HepG2 (cell line): Measurements from ENCODE around the gene LAMA5. TPM values are rescaled to one million over a fixed set of nuclear protein-coding genes. Genes with fewer than 3 reads are reported as not detected.

Experiments used
- ATF1 ChIP-seq: IDR thresholded peaks from 2 replicates; pipeline ENCODE4 v1.6.1; 2016; ENCODE audit warnings: mild to moderate bottlenecking, control low read depth
- ATM ChIP-seq: fragments of 450-650 bp; IDR thresholded peaks from 2 replicates; pipeline ENCODE4 v1.7.1; 2017; ENCODE audit warnings: mild to moderate bottlenecking, borderline replicate concordance
- CEBPB ChIP-seq: IDR thresholded peaks from 2 replicates; pipeline ENCODE4 v1.6.1; 2011; ENCODE audit warnings: low read depth, low read length, improper control_type of control experiment, borderline replicate concordance
- FOXP4 ChIP-seq: sonication (generic); formaldehyde crosslinking; IDR thresholded peaks from 2 replicates; pipeline ENCODE4 v1.4.0; 2020; ENCODE audit warnings: missing genetic modification reagents
- GABPA ChIP-seq, 2 experiments: IDR thresholded peaks; 2 replicates each; pipeline ENCODE4 v1.6.1; 2011 to 2016; ENCODE audit warnings: low read depth in 2 of 2, low read length in 1 of 2, missing biosample characterization in 1 of 2, missing genetic modification characterization in 1 of 2
- GRHL1 ChIP-seq: sonication (generic); formaldehyde crosslinking; conservative IDR thresholded peaks from 2 replicates; pipeline ENCODE4 v1.8.0; 2022; ENCODE audit warnings: missing genetic modification reagents
- JUND ChIP-seq: sonication (generic); formaldehyde crosslinking; IDR thresholded peaks from 2 replicates; pipeline ENCODE4 v1.8.0; 2022; ENCODE audit warnings: mild to moderate bottlenecking, missing genetic modification reagents
- LRRFIP1 ChIP-seq: sonication (generic); formaldehyde crosslinking; conservative IDR thresholded peaks from 2 replicates; pipeline ENCODE4 v1.4.0; 2020; ENCODE audit warnings: missing genetic modification reagents
- PHB2 ChIP-seq: fragments of 450-650 bp; IDR thresholded peaks from 2 replicates; pipeline ENCODE4 v1.6.1; 2018; ENCODE audit not compliant: partially characterized antibody
- PITX1 ChIP-seq: sonication (generic); formaldehyde crosslinking; IDR thresholded peaks from 2 replicates; pipeline ENCODE4 v1.5.1; 2020; ENCODE audit warnings: mild to moderate bottlenecking, missing genetic modification reagents
- POLR2AphosphoS2 ChIP-seq: IDR thresholded peaks from 2 replicates; pipeline ENCODE4 v1.6.1; 2011; ENCODE audit warnings: low read depth, low read length, improper control_type of control experiment
- RXRB ChIP-seq: IDR thresholded peaks from 2 replicates; pipeline ENCODE4 v1.6.1; 2016; ENCODE audit warnings: borderline replicate concordance, missing genetic modification reagents, missing compliant biosample characterization
- TOE1 ChIP-seq: sonication (generic); formaldehyde crosslinking; IDR thresholded peaks from 2 replicates; pipeline ENCODE4 v1.4.0; 2020; ENCODE audit warnings: mild to moderate bottlenecking, missing genetic modification reagents
- ZFP36L1 ChIP-seq: sonication (generic); formaldehyde crosslinking; IDR thresholded peaks from 2 replicates; pipeline ENCODE4 v1.8.0; 2022; ENCODE audit warnings: mild to moderate bottlenecking, missing genetic modification reagents, moderate library complexity
- ZNF3 ChIP-seq: IDR thresholded peaks from 2 replicates; pipeline ENCODE4 v1.7.0; 2017; ENCODE audit warnings: inconsistent platforms
- ZNF552 ChIP-seq: sonication (generic); formaldehyde crosslinking; IDR thresholded peaks from 2 replicates; pipeline ENCODE4 v1.9.0; 2022; ENCODE audit warnings: missing genetic modification reagents, mild to moderate bottlenecking, borderline replicate concordance
- ZNF558 ChIP-seq: sonication (generic); formaldehyde crosslinking; IDR thresholded peaks from 2 replicates; pipeline ENCODE4 v1.9.0; 2022; ENCODE audit warnings: mild to moderate bottlenecking, missing genetic modification reagents, borderline replicate concordance
- polyA plus RNA-seq, 8 experiments: library from polyadenylated mRNA; depleted of rRNA in 3 of 8; stranded (reverse) in 7 of 8; unstranded in 1 of 8; fragments of >200 nt; fragmentation: Illumina TruSeq in 4 of 8; extraction: Trizol in 4 of 8; gene quantifications; 2 replicates each; pipeline versions ENCODE4 v1.2.1 to v1.2.3, GENCODE V29; 2011 to 2016; ENCODE audit warnings: low read depth in 4 of 8, missing spikeins in 1 of 8, mixed read lengths in 1 of 8; ENCODE audit not compliant: insufficient read depth in 1 of 8
- total RNA-seq, 5 experiments: library from RNA; depleted of rRNA; stranded (reverse); fragments of >200 nt; fragmentation: Illumina TruSeq; extraction: Trizol; gene quantifications; 2 replicates each; pipeline ENCODE4 v1.2.3, GENCODE V29; 2016; ENCODE audit warnings: low read depth in 1 of 5
- TF ChIP-seq, protein P1 (sequence below): sonication (generic); formaldehyde crosslinking; IDR thresholded peaks from 2 replicates; pipeline ENCODE4 v1.4.0; 2020; ENCODE audit warnings: mild to moderate bottlenecking, missing genetic modification reagents
- TF ChIP-seq, protein P2 (sequence below): conservative IDR thresholded peaks from 2 replicates; pipeline ENCODE4 v1.6.1; 2018; ENCODE audit warnings: missing genetic modification reagents
- TF ChIP-seq, protein P3 (sequence below): sonication (generic); formaldehyde crosslinking; IDR thresholded peaks from 2 replicates; pipeline ENCODE4 v1.9.0; 2022; ENCODE audit warnings: low read depth, missing genetic modification reagents

Gene LAMA5
- total and polyA plus RNA-seq, 2 of the 13 experiments (the other 11 are each of a cell fraction or from before 2014, with no cell fraction given), result 21.0 to 44.7 TPM

DNA sequence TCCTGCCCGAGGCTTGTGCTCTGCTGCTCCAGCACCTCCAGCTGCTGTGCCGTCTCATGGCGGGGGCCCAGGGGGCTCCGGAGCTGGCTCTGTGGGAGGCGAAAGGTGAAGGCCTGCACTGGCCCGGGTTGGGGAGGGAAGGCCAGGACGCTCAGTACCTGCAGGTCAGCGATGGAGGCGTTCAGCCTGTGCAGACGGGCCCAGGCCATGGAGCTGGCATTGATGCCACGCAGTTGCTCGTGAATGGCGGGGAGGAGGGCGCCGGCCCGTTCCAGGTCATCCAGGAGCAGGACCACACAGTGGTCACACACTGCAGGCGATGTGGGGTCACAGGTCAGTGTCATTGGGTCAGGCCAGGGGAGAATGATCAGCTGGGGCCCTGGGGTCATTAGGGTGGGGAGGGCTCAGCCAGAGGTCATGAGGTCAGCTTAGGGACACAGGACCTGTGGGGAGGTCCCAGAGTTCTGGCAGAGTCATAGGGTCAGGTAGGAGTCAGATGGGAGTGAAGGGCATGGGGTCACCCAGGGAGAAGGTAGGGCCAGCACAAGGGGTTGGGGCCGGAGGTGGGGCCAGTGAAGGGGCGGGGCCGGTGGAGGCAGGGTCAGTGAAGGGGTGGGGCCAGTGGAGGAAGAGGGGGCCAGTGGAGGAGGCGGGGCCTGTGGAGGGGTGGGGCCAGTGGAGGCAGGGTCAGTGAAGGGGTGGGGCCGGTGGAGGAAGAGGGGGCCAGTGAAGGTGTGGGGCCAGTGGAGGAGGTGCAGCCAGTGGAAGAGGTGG is 46.3 kb downstream of the LAMA5 start (continued):
- TF ChIP-seq GABPA (IDR thresholded peaks at IDR 0.05; ENCODE audit: low read depth, low read length) (no peak), GABPA (CRISPR knock-in tag; IDR thresholded peaks at IDR 0.05; ENCODE audit: low read depth) (no peak), TOE1 (no peak), LRRFIP1 (CRISPR knock-in tag) (no peak), ZNF558 (CRISPR knock-in tag) (no peak), ZNF552 (CRISPR knock-in tag) (no peak), ZFP36L1 (no peak), JUND (CRISPR knock-in tag) (no peak), POLR2AphosphoS2 (no peak), PHB2 (no peak), FOXP4 (CRISPR knock-in tag) (no peak), PITX1 (CRISPR knock-in tag) (no peak), CEBPB (no peak), ATF1 (CRISPR knock-in tag) (no peak), GRHL1 (CRISPR knock-in tag) (no peak), RXRB (CRISPR knock-in tag) (no peak), ATM (no peak), ZNF3 (CRISPR knock-in tag) (no peak)
- TF ChIP-seq, protein P1, sequence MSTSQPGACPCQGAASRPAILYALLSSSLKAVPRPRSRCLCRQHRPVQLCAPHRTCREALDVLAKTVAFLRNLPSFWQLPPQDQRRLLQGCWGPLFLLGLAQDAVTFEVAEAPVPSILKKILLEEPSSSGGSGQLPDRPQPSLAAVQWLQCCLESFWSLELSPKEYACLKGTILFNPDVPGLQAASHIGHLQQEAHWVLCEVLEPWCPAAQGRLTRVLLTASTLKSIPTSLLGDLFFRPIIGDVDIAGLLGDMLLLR (CRISPR knock-in tag), result no peak
- TF ChIP-seq, protein P2, sequence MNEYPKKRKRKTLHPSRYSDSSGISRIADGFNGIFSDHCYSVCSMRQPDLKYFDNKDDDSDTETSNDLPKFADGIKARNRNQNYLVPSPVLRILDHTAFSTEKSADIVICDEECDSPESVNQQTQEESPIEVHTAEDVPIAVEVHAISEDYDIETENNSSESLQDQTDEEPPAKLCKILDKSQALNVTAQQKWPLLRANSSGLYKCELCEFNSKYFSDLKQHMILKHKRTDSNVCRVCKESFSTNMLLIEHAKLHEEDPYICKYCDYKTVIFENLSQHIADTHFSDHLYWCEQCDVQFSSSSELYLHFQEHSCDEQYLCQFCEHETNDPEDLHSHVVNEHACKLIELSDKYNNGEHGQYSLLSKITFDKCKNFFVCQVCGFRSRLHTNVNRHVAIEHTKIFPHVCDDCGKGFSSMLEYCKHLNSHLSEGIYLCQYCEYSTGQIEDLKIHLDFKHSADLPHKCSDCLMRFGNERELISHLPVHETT (CRISPR knock-in tag), result no peak
- TF ChIP-seq, protein P3, sequence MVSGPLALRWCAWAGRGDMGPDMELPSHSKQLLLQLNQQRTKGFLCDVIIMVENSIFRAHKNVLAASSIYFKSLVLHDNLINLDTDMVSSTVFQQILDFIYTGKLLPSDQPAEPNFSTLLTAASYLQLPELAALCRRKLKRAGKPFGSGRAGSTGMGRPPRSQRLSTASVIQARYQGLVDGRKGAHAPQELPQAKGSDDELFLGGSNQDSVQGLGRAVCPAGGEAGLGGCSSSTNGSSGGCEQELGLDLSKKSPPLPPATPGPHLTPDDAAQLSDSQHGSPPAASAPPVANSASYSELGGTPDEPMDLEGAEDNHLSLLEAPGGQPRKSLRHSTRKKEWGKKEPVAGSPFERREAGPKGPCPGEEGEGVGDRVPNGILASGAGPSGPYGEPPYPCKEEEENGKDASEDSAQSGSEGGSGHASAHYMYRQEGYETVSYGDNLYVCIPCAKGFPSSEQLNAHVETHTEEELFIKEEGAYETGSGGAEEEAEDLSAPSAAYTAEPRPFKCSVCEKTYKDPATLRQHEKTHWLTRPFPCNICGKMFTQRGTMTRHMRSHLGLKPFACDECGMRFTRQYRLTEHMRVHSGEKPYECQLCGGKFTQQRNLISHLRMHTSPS (CRISPR knock-in tag), result no peak
